ENCODE data around the gene DYNC1I1.

Gene DYNC1I1

DNA sequence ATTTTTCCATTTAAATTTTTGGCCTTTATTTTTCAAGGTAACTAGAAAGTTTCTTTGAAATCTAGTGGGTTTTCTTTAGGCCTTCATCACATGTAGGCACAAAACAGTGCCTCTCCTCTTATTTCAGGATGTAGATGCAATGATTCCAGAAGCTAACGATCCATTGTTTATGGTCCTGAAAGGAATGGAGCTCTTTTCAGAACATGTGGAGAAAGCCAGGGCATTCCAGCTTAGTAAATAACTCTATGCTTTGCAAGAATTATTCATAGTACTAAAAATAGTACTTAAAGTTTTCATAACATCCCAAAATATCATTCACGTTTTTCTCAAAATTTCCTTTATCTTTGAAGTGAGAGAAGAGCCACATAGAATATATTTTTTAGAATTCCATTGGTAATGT is 91.3 kb downstream of the DYNC1I1 start:
- no peak for DNase-seq

DNA sequence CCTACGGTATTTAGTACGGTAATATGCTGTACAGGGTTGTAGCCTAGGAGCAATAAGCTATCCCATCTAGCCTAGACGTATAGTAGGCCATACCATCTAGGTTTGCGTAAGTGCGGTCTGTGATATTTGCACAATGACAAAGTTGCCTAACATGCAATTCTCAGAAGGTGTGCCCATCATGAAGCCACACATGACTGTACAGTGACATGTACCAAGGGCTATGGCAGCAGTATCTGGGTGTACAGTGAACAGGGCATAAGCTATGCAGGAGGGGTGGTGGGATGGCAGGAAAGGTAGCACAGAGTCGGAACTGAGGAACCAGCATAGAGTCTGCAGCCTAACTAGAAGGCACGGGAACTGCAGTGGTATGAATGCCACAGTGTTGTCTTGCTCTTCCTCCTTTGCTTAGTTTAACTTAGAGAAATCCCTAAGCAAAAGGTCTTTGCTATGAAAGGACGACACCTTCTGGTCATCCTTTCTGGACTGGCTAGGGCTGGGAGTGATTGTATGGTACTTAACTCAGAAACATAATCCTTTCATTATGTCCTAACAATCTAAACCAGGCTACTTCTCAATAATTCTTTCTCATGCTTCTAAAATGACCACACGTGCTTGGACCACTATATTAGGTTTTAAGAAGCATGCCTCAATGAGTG is 93.5 kb downstream of the DYNC1I1 start:
- DNase-seq: no peak

DNA sequence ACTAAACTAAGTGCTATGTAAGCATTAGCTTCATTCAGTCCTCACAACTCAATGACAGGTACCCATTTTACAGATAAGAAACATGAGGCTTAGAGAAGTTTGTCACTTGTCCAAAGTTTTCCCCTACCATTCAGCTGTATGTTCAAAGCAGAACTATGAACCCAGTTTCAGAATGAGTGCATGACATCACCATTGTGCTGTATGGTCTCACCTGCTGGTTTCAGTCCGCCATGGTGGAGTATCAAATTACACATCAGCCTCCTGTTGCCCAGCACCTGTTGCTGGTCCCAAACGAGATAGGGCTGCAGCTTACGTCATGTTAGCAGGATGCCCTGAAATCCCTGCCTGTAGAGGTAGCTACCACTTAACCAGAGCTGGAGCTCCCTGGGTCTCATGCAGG is 95.0 kb downstream of the DYNC1I1 start:
- peak in 1 of 5 experiments; percentile 19 for DNase-seq

DNA sequence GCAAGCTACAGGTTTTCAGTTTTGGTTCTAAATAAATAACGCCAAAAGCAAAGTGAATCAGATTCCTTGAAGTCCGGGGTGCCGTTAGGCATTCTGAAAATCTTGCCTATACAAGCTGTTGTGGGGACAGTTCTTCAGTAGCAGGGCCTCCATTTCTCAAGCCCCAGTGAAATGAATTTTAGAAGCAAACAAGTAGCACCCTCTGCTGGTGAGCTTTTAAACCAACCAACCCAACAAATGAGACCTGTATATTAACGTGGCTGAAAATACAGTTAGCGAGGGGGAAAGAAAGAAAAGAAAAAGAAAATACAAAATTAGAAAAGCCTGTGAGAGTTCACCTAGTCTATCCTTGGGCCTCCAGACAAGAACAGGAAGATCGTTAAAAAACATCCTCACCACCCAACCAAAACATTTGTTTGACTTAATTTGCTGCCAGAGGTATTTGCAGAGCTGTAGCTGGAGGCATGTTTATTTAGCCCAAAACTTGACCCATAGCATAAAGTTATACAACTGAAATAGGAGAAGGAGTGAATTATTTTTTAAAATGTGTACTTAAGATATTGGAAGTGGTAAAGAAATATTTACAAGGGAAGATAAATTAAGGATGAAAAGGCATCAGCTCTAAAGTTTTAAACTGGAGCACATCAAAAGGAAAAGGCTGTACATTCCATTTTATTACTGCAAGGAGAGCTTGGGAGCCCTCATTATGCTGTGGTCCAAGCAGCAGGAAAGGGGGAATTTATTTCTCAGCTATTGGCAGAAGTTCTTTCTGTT is 98.9 kb downstream of the DYNC1I1 start:
- peak in 1 of 5 experiments; percentile 41 for DNase-seq

DNA sequence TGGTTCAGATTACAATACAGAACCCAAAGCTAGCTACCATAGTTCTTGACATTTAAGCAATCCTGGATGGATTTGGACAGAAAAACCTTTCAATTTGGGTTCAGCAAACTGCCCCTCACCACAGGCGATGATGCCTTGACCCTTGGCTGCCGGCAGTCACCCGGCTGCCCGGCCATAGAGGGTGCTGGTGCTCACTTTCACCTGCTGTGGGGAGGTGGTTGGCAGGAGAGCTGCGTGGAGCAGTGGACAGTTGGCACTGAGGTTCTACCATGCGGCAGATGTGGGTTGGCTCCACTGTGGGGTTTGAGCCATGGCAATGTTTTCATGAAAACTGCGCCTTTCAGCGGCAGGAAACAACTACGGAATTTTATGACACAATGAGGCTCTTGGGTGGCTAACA is 99.5 kb downstream of the DYNC1I1 start:
- DNase-seq: no peak

DNA sequence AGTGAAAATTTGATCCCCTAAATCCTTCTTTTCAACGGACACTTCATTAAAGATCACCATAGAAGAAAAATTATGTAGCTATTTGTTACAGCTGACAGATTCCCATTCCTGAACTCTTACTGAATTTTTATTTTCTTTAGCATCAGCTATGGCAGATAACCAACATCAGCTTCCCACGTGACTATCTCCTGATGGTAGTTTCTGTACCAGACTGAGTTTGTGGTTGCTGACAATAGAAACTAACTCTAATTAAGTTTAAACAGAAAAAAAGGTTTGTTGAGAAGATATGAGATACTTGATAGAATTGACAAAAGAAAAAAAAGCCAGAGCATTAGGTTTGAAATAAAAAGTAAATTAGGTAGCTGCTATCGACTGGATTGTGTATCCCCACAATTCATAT is 101.8 kb downstream of the DYNC1I1 start:
- peak in 1 of 5 experiments; percentile 13 for DNase-seq

DNA sequence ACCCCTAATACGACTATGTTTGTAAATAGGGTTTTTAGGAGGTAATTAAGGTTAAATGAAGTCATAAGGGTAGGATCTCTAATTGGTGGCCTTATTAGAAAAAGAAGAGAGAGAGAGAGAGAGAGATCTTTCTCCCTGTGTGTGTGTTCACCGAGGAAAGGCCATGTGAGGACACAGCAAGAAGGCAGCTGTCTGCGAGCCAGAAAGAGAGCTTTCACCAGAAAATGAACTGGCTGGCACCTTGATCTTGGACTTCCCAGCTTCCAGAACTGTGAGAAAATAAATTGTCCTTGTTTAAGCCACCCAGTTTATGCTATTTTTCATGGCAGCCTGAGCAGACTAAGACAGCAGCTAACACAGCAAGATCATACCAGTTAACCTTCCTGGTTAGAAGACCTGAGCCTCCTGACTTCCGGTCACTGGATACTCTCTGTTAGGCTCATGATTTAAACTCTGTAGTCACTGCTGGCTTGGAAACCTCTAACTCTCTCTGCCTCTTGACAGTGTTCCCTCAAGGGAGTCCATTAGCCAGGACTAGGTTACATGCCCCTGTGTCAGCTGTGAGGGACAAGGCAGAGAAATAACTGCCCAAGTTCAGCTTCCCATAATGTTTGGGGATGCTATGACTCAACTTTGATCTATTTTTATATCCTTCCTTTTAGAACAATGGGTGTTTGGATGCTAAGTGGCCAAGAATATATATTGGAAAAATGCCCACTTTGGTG is 102.3 kb downstream of the DYNC1I1 start:
- DNase-seq: no peak

DNA sequence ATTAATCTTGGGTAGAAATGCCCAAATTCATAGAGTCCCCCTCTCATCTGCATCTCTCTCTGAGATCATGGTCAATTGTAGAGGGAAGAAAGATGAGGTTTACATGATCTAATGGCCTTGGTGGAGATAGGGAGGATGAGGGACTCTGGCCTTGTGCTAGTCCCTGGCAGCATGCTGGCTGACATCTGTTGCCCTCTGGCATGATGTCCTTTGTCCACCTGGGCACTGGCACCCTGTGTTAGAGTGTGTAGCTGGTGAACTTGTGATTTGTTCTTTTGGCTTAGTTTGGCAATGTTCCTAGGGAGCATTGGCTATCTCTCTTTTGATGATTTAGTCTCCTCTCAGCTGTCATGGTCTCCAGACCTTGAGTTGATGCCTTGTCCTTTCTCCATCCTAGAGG is 103.2 kb downstream of the DYNC1I1 start:
- no peak for DNase-seq

DNA sequence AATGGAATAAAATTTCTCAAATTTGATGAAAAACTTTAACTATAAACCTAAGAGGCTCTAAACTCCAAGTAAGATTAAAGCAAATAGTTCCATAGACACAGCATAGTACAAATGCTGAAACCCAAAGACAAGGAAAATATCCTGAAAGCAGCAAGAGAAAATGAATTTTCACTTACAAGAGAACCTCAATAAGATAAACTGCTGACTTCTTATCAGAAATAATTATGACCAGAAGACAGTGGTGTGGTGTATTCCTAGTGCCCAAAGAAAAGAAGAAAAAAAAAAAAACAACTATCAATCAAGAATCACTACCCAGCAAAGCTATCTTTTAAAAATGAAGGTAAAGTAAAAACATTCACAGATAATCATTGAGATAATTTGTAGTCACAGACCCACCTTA is 106.3 kb downstream of the DYNC1I1 start:
- no peak for DNase-seq

DNA sequence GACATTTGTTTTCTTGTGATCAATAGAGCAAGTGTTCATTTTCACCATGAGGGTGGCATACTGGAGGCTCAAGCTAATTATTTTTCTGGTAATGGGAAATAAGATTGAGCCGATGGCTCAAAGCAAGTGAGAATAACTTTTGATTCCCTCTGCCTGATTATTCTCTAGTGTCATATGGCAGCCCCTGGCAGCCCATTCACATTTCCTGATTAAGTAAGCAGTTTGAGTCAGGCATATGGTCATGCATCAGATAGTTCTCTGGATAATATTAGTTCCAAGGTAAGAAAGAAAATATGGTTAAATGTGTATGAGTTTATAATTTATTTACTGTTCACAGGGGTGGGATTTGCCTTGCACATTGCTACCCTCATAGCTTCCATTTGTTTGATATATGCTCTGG is 109.2 kb downstream of the DYNC1I1 start:
- DNase-seq: no peak

DNA sequence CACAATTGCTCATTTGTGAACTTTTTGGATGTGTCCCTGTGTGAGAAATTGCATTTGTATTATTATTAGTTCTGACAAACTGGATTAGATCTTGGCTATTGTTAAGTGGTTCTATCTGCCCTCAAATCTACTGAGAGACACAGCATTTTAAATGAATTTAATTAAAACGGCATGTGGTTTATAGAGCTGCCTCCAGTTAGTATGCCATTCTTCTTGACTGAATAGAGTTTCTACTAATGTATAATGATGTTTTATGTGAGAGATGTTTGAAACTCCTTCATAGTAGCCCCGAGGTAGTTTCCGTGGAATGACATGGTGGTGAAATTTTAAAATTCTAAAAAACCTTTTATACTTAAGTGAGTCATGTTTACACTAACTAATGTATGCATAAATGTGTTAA is 110.9 kb downstream of the DYNC1I1 start:
- no peak for DNase-seq

DNA sequence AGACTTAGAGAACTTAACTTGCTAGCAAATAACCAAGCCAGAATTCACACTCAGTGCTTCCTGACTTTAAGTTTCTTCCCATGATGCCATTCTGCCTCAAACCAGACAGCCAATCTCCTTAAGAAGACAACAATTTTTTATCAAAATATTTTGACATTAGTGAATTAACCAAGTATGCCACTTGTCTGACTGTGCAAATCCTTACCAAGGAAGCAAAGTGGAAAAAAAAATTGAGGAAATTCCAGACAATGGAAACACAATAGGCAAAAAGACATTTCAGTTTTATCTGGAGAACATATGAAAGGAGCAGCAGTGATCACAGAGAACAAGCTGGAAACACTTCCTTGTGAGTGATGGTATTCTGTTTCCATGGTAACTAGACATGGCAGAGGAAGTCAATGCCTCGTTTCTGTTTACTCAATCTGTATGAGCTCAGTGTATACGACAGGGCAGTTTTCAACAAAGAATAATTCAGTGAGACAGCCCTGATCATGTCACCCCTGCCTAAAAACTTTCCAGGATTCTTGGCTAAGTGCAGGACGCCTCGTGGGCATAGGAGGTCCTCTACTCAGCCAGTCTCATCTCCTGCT is 114.2 kb downstream of the DYNC1I1 start:
- DNase-seq: peak in 1 of 5 experiments; percentile 55

DNA sequence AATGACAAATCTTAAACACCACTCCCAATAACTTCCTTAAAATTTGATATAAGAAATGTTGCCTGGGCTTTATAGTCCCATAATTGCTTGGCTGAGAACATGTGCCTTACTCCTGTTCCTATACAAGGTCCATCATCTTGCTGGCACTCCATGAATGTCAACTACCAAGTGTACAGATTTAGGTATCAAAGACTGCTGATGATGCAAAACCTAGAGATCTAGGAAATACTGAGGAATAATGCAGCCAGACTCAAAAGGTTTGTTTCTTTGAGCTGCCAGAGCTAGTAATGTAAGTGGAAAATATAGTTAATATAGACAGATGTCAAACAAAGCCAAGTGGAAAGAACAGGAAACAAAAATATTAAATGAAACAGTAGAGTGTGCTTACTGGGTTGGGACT is 121.1 kb downstream of the DYNC1I1 start:
- DNase-seq: no peak

DNA sequence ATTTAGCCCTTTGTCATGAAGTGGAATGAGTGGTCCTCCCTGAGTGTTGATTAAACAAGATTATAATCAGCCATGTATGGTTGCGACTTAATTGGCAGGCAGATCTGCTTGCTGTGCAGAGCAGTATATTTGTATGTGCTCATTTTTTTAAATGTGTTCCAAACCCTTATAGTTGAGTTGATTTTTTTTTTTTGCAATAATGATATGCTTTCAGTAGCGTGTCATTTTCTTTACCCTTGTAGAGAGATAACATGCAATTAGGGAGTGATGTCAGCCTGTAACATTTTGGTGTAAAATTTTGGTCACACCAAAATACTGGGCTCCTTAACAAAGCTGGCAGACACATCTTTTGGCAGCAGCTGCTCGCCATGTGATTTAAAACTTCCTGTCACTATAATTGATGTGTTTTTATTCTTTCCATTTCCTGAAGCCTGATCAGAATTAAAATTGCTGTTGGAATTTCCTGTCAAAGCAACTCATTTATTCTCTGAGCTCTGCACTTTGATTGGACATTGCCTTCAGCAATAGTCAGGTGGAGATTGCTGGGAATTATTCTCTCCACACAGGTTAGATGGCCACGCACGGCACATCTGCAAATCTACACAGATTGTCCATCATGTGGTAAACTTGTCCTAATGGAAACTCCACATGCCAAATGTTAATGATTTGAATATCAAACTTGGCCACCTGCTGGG is 125.3 kb downstream of the DYNC1I1 start:
- DNase-seq: no peak

DNA sequence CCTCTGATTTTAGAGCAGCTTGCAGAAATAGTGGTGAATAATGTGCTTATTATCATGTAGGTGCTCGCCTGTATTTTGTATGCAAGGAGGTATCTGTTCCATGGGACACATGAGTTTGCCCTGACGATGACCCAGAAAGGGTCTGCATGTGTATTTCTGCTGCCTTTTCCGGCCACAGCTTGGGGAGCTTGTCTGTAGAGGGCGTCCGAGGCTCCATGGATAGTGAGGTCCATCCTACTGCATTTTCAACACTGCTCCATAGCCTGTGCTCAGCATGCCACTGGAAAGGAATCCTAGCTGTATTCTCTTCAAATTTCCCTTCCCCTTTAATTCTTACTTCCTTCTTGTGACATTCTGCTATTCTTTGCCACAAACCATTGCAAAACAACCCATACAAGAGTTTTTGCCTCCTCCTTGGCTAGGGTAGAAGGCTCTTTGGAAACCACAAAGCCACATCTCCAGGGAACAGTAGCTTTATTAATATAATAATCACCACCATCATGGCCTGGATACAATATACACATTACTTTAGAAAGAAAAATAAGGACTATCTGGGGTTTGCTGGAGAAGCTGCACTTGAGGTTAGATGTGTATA is 127.7 kb downstream of the DYNC1I1 start:
- no peak for DNase-seq

DNA sequence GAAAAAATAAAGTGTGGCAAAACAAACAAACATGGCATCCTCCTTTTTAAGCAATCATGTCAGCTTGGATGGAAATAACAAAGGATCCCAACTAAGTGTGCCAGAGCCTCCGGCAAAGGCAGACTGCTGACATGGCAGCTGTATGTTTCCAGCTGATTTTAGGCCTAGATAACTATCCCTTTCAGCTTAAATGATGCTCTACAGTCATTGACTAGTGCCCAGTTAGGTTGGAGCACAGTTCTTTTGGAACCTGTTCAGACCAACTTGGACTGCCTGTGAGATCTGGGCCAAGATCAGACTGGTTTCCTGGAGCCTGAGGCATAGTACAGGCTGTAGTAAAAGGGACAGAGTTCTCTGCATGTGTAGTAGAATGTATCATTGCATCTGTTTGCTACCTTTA is 128.7 kb downstream of the DYNC1I1 start:
- DNase-seq: no peak

DNA sequence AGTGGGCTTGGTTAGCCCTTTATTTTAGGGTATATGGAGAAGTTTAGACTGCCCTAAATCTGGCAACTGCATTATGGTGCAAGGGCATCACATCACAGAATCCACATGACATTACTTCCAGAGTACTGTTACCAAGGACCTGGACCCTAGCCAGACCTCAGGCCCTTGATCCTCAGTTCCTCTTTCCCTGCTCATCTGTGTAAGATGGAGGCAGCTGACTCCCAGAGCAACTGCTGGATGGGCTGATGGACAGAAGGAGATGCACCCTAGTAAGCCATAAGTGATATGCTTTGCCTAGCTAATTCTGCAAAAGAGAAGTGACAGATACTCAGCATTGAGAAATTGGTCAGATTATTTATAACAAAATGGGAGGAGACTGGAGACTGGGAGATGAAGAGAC is 131.7 kb downstream of the DYNC1I1 start:
- no peak for DNase-seq

DNA sequence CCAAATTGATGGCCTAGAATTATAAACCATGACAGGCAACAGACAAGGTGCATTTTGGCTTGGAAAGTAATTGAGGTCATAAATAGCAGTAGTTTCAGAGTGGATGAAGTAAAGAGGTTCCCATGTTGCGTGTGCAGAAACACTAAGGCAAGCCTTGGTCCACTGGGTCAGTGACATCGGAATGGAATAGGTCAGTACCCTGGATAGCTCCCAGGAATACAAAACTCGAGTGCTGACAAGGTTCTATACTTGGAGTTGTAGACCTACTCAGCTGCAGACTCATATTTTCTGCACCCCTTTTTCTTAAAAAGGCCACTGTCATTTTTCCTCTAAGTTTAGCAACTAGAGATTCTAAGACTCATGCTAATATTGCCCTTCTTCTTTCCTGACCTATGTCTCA is 132.8 kb downstream of the DYNC1I1 start:
- no peak for DNase-seq

DNA sequence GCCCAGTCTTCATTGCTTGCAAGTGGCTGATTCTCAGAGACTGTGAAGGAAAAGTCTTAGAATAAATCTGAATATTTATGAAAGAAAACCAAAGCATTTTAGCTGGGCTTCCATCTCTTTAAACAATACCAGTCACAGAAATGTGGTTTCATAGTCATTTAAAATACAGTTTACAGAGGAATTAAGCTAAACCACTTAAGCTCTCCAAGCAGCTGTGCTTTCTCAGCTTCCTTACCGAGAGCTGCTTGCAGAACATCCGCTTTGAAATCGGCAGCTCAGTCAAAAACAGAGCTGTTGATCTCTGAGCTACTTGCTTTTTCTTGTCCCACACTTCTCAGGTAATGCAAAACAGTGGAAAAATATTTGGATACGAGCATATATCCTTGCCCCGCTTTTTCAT is 134.5 kb downstream of the DYNC1I1 start:
- DNase-seq: peak in 1 of 5 experiments; percentile 83

DNA sequence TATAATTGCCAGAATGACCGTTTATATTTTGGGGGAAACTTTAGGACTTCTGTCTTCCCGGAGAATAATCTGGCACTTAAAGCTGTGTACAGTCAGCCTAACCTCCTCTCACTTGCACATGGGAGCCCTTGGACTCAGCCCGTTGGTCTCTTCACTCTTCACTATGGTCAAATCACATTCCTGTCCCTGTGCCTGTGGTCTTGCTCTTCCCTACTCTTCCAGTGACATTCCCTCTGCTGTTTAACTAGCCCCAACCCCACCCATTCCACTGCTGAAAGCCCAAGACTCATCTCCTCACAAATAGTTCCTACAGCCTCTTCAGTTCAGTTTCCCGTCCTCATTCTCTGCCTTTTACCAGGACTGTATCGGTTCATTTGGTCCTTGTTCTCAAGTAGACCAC is 135.0 kb downstream of the DYNC1I1 start:
- DNase-seq: no peak

DNA sequence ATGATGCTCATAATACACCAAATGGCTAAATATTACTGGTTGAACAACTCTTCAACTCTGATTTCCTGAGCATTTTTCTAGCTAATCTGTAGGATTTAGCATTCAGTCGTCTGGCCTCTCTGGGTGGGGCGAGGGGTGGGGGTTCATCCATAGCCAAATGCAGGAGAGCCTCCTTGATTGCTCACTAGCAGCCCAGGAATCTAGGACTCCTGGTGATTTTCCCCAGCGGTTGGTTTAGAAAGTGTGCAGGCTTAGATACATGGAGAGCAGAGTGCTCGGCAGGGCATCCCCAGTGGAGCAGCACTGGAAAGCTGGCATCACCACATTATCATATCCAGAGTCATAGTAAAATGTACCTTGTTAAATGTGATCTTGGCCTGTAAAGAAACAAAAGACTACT is 136.1 kb downstream of the DYNC1I1 start:
- DNase-seq: no peak

DNA sequence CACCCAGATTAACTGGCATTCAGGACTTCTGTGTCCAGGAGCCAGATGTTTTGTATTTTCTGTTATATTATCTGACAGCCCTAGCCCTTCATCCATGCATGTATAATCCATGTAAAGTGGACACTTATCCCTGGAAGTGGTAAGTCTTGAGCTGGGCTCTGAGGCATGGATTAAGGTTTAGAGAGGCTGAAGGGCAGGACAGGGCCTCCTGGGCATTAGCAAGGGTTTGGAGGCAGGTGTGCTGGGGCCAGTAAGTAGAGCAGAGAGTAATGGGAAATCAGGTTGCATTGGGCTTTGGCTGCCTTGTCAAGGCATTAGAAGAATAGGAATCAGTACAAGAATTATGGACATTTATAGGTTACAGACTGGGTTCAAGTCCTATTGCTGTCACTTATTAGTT is 138.0 kb downstream of the DYNC1I1 start:
- DNase-seq: no peak
